Transverse colon (tissue), 4 donors: Measurements from ENCODE around the gene SREBF2. TPM values are rescaled to one million over a fixed set of nuclear protein-coding genes. Genes with fewer than 3 reads are reported as not detected.

Experiments
- DNase-seq: peaks from one replicate; pipeline ENCODE4 v3.0.0-alpha.2; 2019
- H3K27ac ChIP-seq, 4 donors: fragments of 200-600 bp; sonication (generic); 2 replicates each; pipeline ENCODE4 v1.5.1; 2016 to 2018; ENCODE audit warnings: inconsistent platforms in 4 of 4
- H3K27me3 ChIP-seq: fragments of 200-600 bp; sonication (generic); 2 replicates; pipeline ENCODE4 v1.5.1; 2017; ENCODE audit warnings: inconsistent platforms
- H3K36me3 ChIP-seq, 4 donors: fragments of 200-600 bp; sonication (generic); 2 replicates each; pipeline ENCODE4 v1.5.1; 2017 to 2019; ENCODE audit warnings: inconsistent platforms in 4 of 4
- H3K4me1 ChIP-seq, 4 donors: fragments of 200-600 bp; sonication (generic); 2 replicates each; pipeline ENCODE4 v1.5.1; 2017 to 2020; ENCODE audit warnings: inconsistent platforms in 4 of 4
- H3K4me3 ChIP-seq, 4 donors: fragments of 200-600 bp; sonication (generic); 1 replicate in 1 of 4; 2 replicates in 3 of 4; pipeline versions ENCODE4 v1.5.1 to v1.6.1; 2017 to 2019; ENCODE audit warnings: inconsistent platforms in 4 of 4
- H3K9me3 ChIP-seq, 2 donors: fragments of 200-600 bp; sonication (generic); 2 replicates each; pipeline ENCODE4 v1.5.1; 2017 to 2019; ENCODE audit warnings: inconsistent platforms in 2 of 2
- CTCF ChIP-seq, 5 experiments: fragments of 200-600 bp in 3 of 5; fragments of 450-650 bp in 2 of 5; sonication (generic) in 3 of 5; IDR thresholded peaks; 1 replicate in 2 of 5; 2 replicates in 3 of 5; pipeline ENCODE4 v1.5.1; 2016 to 2017; ENCODE audit warnings: antibody characterized with exemption in 5 of 5, inconsistent platforms in 3 of 5, mild to moderate bottlenecking in 2 of 5, moderate library complexity in 1 of 5
- EP300 ChIP-seq: sonication (generic); formaldehyde crosslinking; IDR thresholded peaks from one replicate; pipeline ENCODE4 v1.6.1; 2017; ENCODE audit warnings: antibody characterized with exemption, low read depth
- POLR2A ChIP-seq: fragments of 450-650 bp; IDR thresholded peaks from one replicate; pipeline ENCODE4 v1.6.1; 2016; ENCODE audit warnings: antibody characterized with exemption, mild to moderate bottlenecking, moderate library complexity
- POLR2AphosphoS5 ChIP-seq, 3 donors: sonication (generic); formaldehyde crosslinking; IDR thresholded peaks; one replicate each; pipeline ENCODE4 v1.6.1; 2016; ENCODE audit warnings: antibody characterized with exemption in 3 of 3
- WGBS, 2 donors: methylation state at CpG; one replicate each; pipeline ENCODE4 v1.1.5; 2018; ENCODE audit warnings: low coverage in 1 of 2; 5-methylcytosine and 5-hydroxymethylcytosine counted together
- in situ Hi-C, 4 donors: fragments of 200-750 bp; cut with MboI; loops; one replicate each; pipeline versions ENCODE4 v1.15.0 to v1.15.1; 2017; ENCODE audit warnings: low sequenced_read_pairs in 3 of 4, low pct_ligation_motif_present in 1 of 4, low pct_unique_long_range_greater_than_20kb in 1 of 4
- intact Hi-C: fragments of 100-400 bp; cut with DNase I; formaldehyde crosslinking; loops from one replicate; pipeline ENCODE4 v1.15.1; 2023; ENCODE audit warnings: low total_unique reads
- total RNA-seq, 4 donors: library from RNA; depleted of rRNA; stranded (reverse); fragments of >200 nt; gene quantifications; one replicate each; pipeline ENCODE4 v1.1.0, GENCODE V29; 2016

Gene SREBF2
- total RNA-seq, 4 donors from 2014 or later = 156 to 252 (median 166) TPM

- DNase-seq = no peak
- no peak for TF ChIP-seq CTCF (IDR thresholded peaks at IDR 0.05)
- no peak for TF ChIP-seq POLR2A
- no peak for TF ChIP-seq POLR2AphosphoS5 (IDR thresholded peaks at IDR 0.05)
- no peak for TF ChIP-seq EP300
- Histone ChIP-seq H3K27me3 (peaks cover under 1% of the 10 kb centered on the region), H3K4me1 (no peaks in the 10 kb centered on the region), H3K4me3 (no peak overlapping the region), H3K9me3 (no peaks in the 10 kb centered on the region), H3K36me3 (no peaks in the 10 kb centered on the region), H3K27ac (no peak overlapping the region)
- intact Hi-C loops = no loop called here
- 82% methylated on average over 15 of the region's 16 CpGs; no CpG with 5 or more reads in 1 of the 2 donors for WGBS, 2 donors
- in situ Hi-C loops = loop anchor here in 1 of 4 donors (25.0 kb wide), 1 partner anchor 121 kb away; the partner anchor contains the start of gene CCDC134
These were observed 100.7 kb downstream of the SREBF2 start for GRCh38 chr22:41933411-41934177.

GRCh38 chr22:41934284-41935014 is 101.5 kb downstream of the SREBF2 start:
- Histone ChIP-seq H3K4me3 (no peak overlapping the region), H3K4me1 (peaks cover 0 to 5% (median 2%) of the 10 kb centered on the region in 4 donors), H3K9me3 (no peaks in the 10 kb centered on the region), H3K27me3 (no peaks in the 10 kb centered on the region), H3K27ac (no peak overlapping the region), H3K36me3 (no peaks in the 10 kb centered on the region)
- 92% methylated on average over 17 of the region's 17 CpGs; no CpG with 5 or more reads in 1 of the 2 donors for WGBS, 2 donors
- in situ Hi-C loops (loop anchor here in 1 of 4 donors (25.0 kb wide), 1 partner anchor 122 kb away; the partner anchor contains the start of gene CCDC134), intact Hi-C loops (no loop called here)
- TF ChIP-seq CTCF (IDR thresholded peaks at IDR 0.05) (no peak), EP300 (no peak), POLR2A (no peak), POLR2AphosphoS5 (IDR thresholded peaks at IDR 0.05) (no peak)
- DNase-seq = no peak

- Histone ChIP-seq H3K9me3 (no peaks in the 10 kb centered on the region), H3K27me3 (no peaks in the 10 kb centered on the region), H3K36me3 (no peaks in the 10 kb centered on the region), H3K4me3 (no peak overlapping the region), H3K4me1 (peaks cover 3 to 9% (median 5%) of the 10 kb centered on the region in 4 donors), H3K27ac (no peak overlapping the region)
- WGBS, 2 donors = 67 to 91% methylated on average over 3 to 4 of the region's 4 CpGs
- TF ChIP-seq CTCF (IDR thresholded peaks at IDR 0.05) = no peak
- TF ChIP-seq POLR2AphosphoS5 (IDR thresholded peaks at IDR 0.05) = no peak
- TF ChIP-seq EP300 = no peak
- no peak for TF ChIP-seq POLR2A
- intact Hi-C loops (no loop called here), in situ Hi-C loops (loop anchor here in 1 of 4 donors (25.0 kb wide), 1 partner anchor 123 kb away; the partner anchor contains the start of gene CCDC134)
- DNase-seq = no peak
These were observed 102.1 kb downstream of the SREBF2 start for GRCh38 chr22:41935015-41935351.

- intact Hi-C loops = no loop called here
- Histone ChIP-seq H3K4me1 (peaks cover 6 to 13% (median 8%) of the 10 kb centered on the region in 4 donors), H3K27ac (no peak overlapping the region), H3K27me3 (no peaks in the 10 kb centered on the region), H3K9me3 (no peaks in the 10 kb centered on the region), H3K36me3 (no peaks in the 10 kb centered on the region), H3K4me3 (no peak overlapping the region)
- in situ Hi-C loops = loop anchor here in 1 of 4 donors (25.0 kb wide), 1 partner anchor 123 kb away; the partner anchor contains the start of gene CCDC134
- WGBS, 2 donors = 89% methylated on average over 9 of the region's 9 CpGs; no CpG with 5 or more reads in 1 of the 2 donors
- TF ChIP-seq POLR2A (no peak), POLR2AphosphoS5 (IDR thresholded peaks at IDR 0.05) (no peak), CTCF (IDR thresholded peaks at IDR 0.05) (no peak), EP300 (no peak)
- DNase-seq = no peak
These were observed 102.6 kb downstream of the SREBF2 start for GRCh38 chr22:41935509-41935908.
